LNCAP (cell line): ENCODE data around the gene MAGEB6.

Source experiments
- CTCF ChIP-seq: fragments of 450-650 bp; IDR thresholded peaks from 2 replicates; pipeline ENCODE4 v1.5.1; 2017; ENCODE audit warnings: mild to moderate bottlenecking

MAGEB6 gene

GRCh38 chrX:26234177-26234576 lies 41.9 kb downstream of the MAGEB6 start:
- no peak for TF ChIP-seq CTCF
